Posterior vena cava (tissue), 2 donors: ENCODE results near the gene DZIP1. TPM values are rescaled to one million over a fixed set of nuclear protein-coding genes. Genes with fewer than 3 reads are reported as not detected.

Experiments used
- DNase-seq: peaks from one replicate; pipeline ENCODE4 v3.0.0-alpha.2; 2020; ENCODE audit warnings: low spot score
- intact Hi-C, 2 donors: fragments of 100-400 bp; cut with DNase I; formaldehyde crosslinking; loops; one replicate each; pipeline versions ENCODE4 v1.14.1 to v1.14.2; 2022 to 2023
- total RNA-seq, 2 donors: library from RNA; stranded (reverse); fragmentation: NEBNext Ultra II Directional; extraction: Animal tissue kit (Norgen Biotek cat#: 25700); gene quantifications; one replicate each; pipeline ENCODE4 v1.2.1, GENCODE V29; 2021
- donor health status: DM: yes; HTN: yes; CAD: no.
- donor health status: DM: yes; HTN: yes; CAD: no.

DZIP1 gene
- total RNA-seq, 2 donors from 2014 or later, result 20.0 to 21.7 TPM

DNA sequence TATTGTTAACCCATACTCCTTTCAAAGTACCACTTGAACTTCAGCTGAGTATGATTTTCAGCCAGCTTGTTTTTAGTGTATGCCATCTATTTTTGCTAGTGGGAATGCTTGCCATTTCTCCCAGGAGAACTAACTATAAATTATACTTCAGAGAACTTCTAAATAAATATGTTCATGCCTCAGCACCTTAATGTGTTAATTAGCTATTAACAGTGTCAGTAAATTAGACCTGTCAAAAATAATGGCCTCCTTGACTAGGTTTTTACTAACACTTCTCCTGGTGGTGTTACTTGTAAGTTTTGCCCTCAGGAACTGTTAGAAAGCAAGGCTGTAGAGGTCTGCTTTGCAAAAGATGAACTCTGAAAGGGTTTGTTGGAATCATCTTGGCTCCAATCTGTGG, 87.5 kb downstream of the DZIP1 start:
- no peak for DNase-seq
- intact Hi-C loops, result no loop called here

DNA sequence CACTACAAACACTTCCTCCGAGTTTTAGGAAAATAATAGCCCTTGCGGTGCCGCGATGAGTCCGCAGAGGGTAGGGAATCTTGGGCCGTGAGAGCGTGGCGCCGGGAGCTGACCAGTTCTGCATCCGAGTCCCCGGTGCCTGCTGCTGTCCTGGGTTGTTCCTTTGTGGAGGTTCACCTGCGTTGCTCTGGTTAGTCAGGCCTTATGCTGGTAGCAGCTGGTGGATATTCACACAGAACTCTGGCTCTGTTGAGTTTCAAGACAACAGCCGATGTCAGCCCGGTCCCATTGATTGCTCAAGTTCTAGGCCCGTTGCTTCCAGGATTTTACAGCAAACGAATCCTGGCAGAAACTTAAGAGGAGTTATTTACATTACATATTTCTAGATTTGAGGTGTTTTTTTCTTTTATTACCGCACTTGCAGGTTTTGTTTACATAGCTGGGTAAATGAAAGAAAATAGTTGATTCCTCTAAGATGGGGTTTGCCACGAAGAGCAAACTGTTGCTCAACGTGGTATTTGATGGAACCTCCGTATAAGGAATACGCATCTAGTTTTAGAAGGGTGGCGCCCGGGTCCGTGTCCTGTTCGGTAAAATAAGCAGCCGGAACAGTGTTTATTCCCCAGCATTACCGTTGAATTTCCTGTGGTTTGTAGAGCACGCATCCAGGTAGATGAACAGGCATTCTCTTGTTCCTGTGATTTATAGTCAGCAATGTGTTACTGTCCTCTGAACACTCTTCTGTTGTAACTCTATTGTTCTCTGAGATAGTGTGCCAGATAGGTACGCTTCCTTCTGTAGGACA, 90.7 kb downstream of the DZIP1 start:
- intact Hi-C loops, result no loop called here
- no peak for DNase-seq

- intact Hi-C loops, result no loop called here
- DNase-seq, result no peak
These were observed 91.7 kb downstream of the DZIP1 start, which contains the start of gene CLDN10 for GRCh38 chr13:95552539-95553441. Gene CLDN10 (plus strand): TSS chr13:95552720. CDS start chr13:95552754, 34 bp downstream.

DNA sequence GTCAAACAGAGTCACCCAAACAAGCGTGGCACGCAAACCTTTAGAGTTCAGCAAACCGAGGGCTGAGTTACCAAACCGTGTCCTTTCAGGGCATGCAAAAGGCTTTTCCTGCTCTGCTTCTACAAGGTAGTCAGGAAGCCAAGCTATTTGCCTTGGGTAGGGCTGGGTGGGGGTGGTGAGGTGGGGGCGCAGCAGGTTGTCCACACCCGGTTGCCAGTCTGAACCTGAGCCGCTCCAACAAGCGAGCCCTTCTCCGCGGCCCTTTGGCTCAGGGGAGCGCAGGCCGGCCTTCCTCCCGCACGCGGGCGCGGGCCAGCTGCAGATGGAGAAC, 92.3 kb downstream of the DZIP1 start:
- no peak for DNase-seq
- intact Hi-C loops, result no loop called here

GRCh38 chr13:95547531-95548167, 96.9 kb downstream of the DZIP1 start:
- DNase-seq, result no peak
- intact Hi-C loops, result no loop called here

GRCh38 chr13:95546919-95547318, 97.6 kb downstream of the DZIP1 start:
- no peak for DNase-seq
- intact Hi-C loops, result no loop called here

- intact Hi-C loops, result no loop called here
These were observed 100.2 kb downstream of the DZIP1 start for GRCh38 chr13:95544293-95544692.

DNA sequence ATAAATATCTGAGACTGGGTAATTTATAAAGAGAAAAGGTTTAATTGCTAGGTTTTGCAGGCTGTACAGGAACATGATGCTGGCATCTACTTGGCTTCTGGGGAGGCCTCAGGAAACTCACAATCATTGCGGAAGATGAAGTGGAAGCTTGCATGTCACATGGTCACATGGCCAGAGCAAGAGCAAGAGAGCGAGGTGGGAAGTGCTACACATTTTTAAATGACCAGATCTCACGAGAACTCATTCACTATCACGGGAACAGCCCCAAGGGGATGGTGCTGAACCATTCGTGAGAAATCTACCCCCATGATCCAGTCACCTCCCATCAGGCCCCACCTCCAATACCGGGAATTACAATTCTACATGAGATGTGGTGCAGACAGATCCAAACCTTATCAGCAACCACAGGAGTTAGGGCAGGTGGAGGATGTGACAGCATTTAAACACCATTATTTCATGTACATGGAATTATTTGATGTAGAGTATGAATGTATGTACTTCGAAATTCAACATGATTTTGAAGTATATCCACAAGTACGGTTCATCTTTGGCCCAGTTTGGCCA, 102.5 kb downstream of the DZIP1 start:
- DNase-seq, result no peak
- intact Hi-C loops, result no loop called here

More at GRCh38 chr13:95544293-95544692, 100.2 kb downstream of the DZIP1 start:
- no peak for DNase-seq

- intact Hi-C loops, result no loop called here
These were observed 103.2 kb downstream of the DZIP1 start for GRCh38 chr13:95541308-95541707.

GRCh38 chr13:95540888-95541287, 103.6 kb downstream of the DZIP1 start:
- DNase-seq, result no peak
- intact Hi-C loops, result no loop called here

More at GRCh38 chr13:95541308-95541707, 103.2 kb downstream of the DZIP1 start:
- no peak for DNase-seq

DNA sequence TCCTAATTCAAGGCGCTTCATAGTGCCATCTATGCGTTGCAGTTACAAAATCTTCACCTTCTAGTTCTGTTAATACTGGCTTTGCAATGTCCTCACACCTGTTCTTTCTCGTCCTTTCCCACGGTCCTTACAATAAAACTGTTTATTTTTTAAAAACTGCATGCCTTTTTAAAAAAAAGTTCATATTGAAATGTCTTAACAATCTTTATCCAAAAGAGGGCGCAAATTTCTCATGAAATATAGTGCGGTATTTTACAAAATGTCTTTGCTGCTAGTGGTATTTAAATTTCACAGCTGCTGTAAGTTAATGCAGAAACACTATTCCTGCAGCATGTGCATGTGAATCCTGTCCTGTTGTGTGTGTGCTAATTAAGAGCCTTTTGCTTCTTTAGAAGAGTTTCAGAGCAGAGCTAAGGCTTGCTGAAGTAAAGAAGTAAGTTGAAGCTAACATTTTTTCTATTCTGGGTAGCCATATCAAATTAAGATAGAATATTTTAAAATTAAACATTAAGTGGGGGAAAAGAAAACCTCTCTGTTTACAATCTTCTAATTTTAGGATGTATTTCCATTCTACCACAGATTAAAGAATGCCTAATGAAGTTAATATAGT, 107.8 kb downstream of the DZIP1 start:
- intact Hi-C loops, result no loop called here
- DNase-seq, result no peak

GRCh38 chr13:95535243-95535642, 109.3 kb downstream of the DZIP1 start:
- intact Hi-C loops, result no loop called here
- no peak for DNase-seq

- no peak for DNase-seq
- intact Hi-C loops, result no loop called here
These were observed 110.9 kb downstream of the DZIP1 start for GRCh38 chr13:95533545-95534160.

GRCh38 chr13:95530178-95530577, 114.3 kb downstream of the DZIP1 start:
- intact Hi-C loops, result no loop called here
- no peak for DNase-seq

Other genes with a start within 250 kb of the DZIP1 start
- gene CLDN10, start 92.0 kb downstream of the DZIP1 start, total RNA-seq, result under 1 TPM in 1 of 2 donors, not detected in 1; 0.24 TPM
- 10 to 100 TPM; 62.4 to 63.5 TPM for gene DNAJC3, start 32.4 kb upstream of the DZIP1 start, total RNA-seq